Caco-2 (cell line): ENCODE measurements around the gene ITLN2. TPM values are rescaled to one million over a fixed set of nuclear protein-coding genes. Genes with fewer than 3 reads are reported as not detected.
"Not testable (repeated sequence)": the region's sequence is repeated elsewhere in the genome, so short reads cannot be mapped to it uniquely, and the experiment has no call there.

ENCODE experiments used
- BruUV-seq: library from RNA; stranded (reverse); fragments of 400-500 nt; replicated peaks from 2 replicates; lab custom pipeline; 2021; lab: Mats Ljungman, UMichigan
- CTCF ChIA-PET: fragments of 300-600 bp; sonication (Branson Sonifier 250); formaldehyde crosslinking; loops from one replicate; lab custom pipeline; 2022; ENCODE audit warnings: antibody characterized with exemption; lab: Charles Lee
- POLR2A ChIA-PET: fragments of 300-600 bp; sonication (Branson Sonifier 250); formaldehyde crosslinking; loops from one replicate; lab custom pipeline; 2022; ENCODE audit warnings: antibody characterized with exemption; lab: Charles Lee
- DNase-seq, 2 experiments: peaks; one replicate each; pipeline versions ENCODE4 v3.0.0 to v3.0.0-alpha.2; 2020 to 2022
- H3K27me3 ChIP-seq: replicated peaks from 2 replicates; pipeline ENCODE4 v1.6.0; 2011; ENCODE audit warnings: low read length; ENCODE audit not compliant: control insufficient read depth, insufficient read depth
- H3K36me3 ChIP-seq: 2 replicates; pipeline ENCODE4 v1.5.1; 2011; ENCODE audit warnings: low read length; ENCODE audit not compliant: control insufficient read depth, insufficient read depth
- H3K4me1 ChIP-seq: fragments of 250-450 bp; sonication (Bioruptor Pico); 2 replicates; pipeline ENCODE4 v1.5.1; 2020; ENCODE audit warnings: mild to moderate bottlenecking
- H3K4me3 ChIP-seq: 2 replicates; pipeline ENCODE4 v1.5.1; 2011; ENCODE audit warnings: low read depth, mild to moderate bottlenecking, control low read depth, low read length
- H3K9me3 ChIP-seq: fragments of 250-450 bp; sonication (Bioruptor Pico); 2 replicates; pipeline ENCODE4 v1.5.1; 2020; ENCODE audit warnings: mild to moderate bottlenecking, moderate library complexity
- H3K27ac Mint-ChIP-seq: one replicate; pipeline ENCODE4 v1.8.0; 2022; ENCODE audit warnings: mixed read lengths; ENCODE audit not compliant: unreplicated experiment
- H3K27me3 Mint-ChIP-seq: one replicate; pipeline ENCODE4 v1.8.0; 2022; ENCODE audit warnings: mixed read lengths; ENCODE audit not compliant: insufficient read depth, unreplicated experiment
- H3K36me3 Mint-ChIP-seq: one replicate; pipeline ENCODE4 v1.8.0; 2022; ENCODE audit warnings: mild to moderate bottlenecking, mixed read lengths; ENCODE audit not compliant: insufficient read depth, unreplicated experiment
- H3K4me1 Mint-ChIP-seq: one replicate; pipeline ENCODE4 v1.8.0; 2022; ENCODE audit warnings: low read depth, mixed read lengths; ENCODE audit not compliant: unreplicated experiment
- H3K4me3 Mint-ChIP-seq: one replicate; pipeline ENCODE4 v1.8.0; 2022; ENCODE audit warnings: mild to moderate bottlenecking, moderate library complexity, mixed read lengths; ENCODE audit not compliant: unreplicated experiment
- H3K9me3 Mint-ChIP-seq: one replicate; pipeline ENCODE4 v1.8.0; 2022; ENCODE audit warnings: mixed read lengths; ENCODE audit not compliant: unreplicated experiment
- intact Hi-C: fragments of 100-400 bp; cut with micrococcal nuclease; formaldehyde crosslinking; loops from one replicate; pipeline ENCODE4 v1.10.0; 2022; ENCODE audit not compliant: unreplicated experiment
- total RNA-seq: library from RNA; stranded (reverse); gene quantifications from 2 replicates; pipeline ENCODE4 v1.2.3, GENCODE V29; 2022
- TF ChIP-seq, protein P1 (sequence below), 2 experiments: fragments of 200-600 bp in 1 of 2; IDR thresholded peaks; 1 replicate in 1 of 2; 2 replicates in 1 of 2; pipeline versions ENCODE4 v1.5.1 to v1.8.0; 2011 to 2022; ENCODE audit warnings: antibody characterized with exemption in 1 of 2, control low read depth in 1 of 2, inconsistent platforms in 1 of 2, low read depth in 1 of 2, low read length in 1 of 2, mild to moderate bottlenecking in 1 of 2, moderate library complexity in 1 of 2; ENCODE audit not compliant: insufficient read depth in 1 of 2, severe bottlenecking in 1 of 2, unreplicated experiment in 1 of 2

Gene ITLN2
- total RNA-seq, 1 experiment from 2014 or later = 0.93 TPM

DNA sequence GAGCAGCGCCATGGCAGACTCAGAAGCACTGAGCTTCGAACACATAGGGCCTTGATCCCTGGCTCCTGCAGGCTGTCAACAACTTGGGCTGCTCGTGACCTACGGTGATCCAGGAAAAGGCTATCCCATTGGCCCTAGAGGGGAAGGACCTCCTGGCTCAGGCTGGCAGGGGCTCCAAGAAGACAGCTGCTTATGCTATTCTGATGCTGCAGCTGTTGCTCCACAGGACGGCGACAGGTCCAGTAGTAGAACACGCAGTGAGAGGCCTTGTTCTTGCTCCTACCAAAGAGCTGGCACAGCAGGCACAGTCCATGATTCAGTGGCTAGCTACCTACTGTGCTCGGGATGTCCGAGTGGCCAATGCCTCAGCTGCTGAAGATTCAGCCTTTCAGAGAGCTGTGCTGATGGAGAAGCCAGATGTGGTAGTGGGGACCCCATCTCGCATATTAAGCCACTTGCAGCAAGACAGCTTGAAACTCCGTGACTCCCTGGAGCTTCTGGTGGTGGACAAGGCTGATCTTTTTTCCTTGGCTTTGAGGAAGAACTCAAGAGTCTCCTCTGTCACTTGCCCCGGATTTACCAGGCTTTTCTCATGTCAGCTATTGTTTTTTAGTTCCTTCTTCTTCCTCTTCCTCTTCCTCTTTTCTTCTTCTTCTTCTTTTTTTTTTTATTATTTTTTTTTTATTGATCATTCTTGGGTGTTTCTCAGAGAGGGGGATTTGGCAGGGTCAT, 18.9 kb downstream of the ITLN2 start:
- TF ChIP-seq, protein P1, sequence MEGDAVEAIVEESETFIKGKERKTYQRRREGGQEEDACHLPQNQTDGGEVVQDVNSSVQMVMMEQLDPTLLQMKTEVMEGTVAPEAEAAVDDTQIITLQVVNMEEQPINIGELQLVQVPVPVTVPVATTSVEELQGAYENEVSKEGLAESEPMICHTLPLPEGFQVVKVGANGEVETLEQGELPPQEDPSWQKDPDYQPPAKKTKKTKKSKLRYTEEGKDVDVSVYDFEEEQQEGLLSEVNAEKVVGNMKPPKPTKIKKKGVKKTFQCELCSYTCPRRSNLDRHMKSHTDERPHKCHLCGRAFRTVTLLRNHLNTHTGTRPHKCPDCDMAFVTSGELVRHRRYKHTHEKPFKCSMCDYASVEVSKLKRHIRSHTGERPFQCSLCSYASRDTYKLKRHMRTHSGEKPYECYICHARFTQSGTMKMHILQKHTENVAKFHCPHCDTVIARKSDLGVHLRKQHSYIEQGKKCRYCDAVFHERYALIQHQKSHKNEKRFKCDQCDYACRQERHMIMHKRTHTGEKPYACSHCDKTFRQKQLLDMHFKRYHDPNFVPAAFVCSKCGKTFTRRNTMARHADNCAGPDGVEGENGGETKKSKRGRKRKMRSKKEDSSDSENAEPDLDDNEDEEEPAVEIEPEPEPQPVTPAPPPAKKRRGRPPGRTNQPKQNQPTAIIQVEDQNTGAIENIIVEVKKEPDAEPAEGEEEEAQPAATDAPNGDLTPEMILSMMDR (IDR thresholded peaks at IDR 0.05; ENCODE audit: insufficient read depth in 1 of 2, low read depth in 1 of 2, low read length in 1 of 2, severe bottlenecking in 1 of 2, unreplicated experiment in 1 of 2) = no peak
- no peak overlapping the region for H3K27ac Mint-ChIP-seq
- POLR2A ChIA-PET = no interaction called here
- CTCF ChIA-PET = no interaction called here
- no TSS peak for BruUV-seq
- Histone ChIP-seq H3K36me3 (no peaks in the 10 kb centered on the region), H3K4me1 (no peaks in the 10 kb centered on the region), H3K4me3 (no peak overlapping the region), H3K9me3 (no peaks in the 10 kb centered on the region), H3K27me3 (no peaks in the 10 kb centered on the region)
- H3K36me3 Mint-ChIP-seq = no peaks in the 10 kb centered on the region
- H3K27me3 Mint-ChIP-seq = no peaks in the 10 kb centered on the region
- H3K4me3 Mint-ChIP-seq = no peak overlapping the region
- intact Hi-C loops = no loop called here
- DNase-seq = no peak
- peaks cover 10% of the 10 kb centered on the region for H3K9me3 Mint-ChIP-seq
- H3K4me1 Mint-ChIP-seq = no peaks in the 10 kb centered on the region

DNA sequence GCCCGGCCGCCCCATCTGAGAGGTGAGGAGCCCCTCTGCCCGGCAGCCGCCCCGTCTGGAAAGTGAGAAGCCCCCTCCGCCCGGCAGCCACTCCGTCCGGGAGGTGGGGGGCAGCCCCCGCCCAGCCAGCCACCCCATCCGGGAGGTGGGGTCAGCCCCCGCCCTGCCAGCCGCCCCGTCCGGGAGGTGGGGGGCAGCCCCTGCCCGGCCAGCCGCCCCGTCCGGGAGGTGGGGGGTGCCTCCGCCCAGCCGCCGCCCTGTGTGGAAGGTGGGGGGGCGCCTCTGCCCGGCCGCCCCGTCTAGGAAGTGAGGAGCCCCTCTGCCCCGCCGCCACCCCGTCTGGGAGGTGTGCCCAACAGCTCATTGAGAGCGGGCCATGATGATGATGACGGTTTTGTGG, 21.3 kb downstream of the ITLN2 start:
- CTCF ChIA-PET, H3K4me3 Mint-ChIP-seq, H3K9me3 Mint-ChIP-seq, H3K27me3 ChIP-seq, H3K27ac Mint-ChIP-seq, H3K9me3 ChIP-seq, H3K36me3 ChIP-seq, DNase-seq, H3K27me3 Mint-ChIP-seq, H3K4me1 ChIP-seq, H3K36me3 Mint-ChIP-seq, H3K4me3 ChIP-seq, POLR2A ChIA-PET, BruUV-seq, intact Hi-C loops, H3K4me1 Mint-ChIP-seq: not testable (repeated sequence)

DNA sequence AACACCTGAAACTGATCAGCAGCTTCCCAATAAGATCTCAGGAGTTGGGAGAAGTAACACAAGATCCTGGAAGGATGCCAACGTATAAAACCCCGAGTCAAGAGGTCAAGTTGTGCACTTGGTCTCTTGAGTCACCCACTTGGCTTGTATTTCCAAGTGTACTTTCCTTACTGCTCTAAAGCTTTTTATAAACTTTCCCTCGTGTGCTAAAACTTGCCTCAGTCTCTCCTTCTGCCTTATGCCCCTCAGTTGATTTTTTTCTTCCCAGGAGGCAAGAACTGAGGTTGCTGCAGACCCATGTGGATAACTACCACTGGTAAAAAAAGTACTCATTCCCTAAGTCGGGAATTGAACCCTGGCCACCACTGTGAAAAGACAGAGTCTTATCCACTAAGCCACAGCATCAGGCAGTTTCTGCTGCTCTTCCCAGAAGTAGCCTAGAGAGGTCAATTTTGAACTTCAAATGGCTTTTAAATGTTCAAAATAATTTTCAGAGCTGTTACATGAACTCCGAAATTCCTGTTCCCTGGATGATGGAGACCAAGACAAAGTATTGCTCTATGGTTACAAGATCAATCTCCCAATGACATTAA, 28.9 kb downstream of the ITLN2 start:
- DNase-seq = no peak
- H3K4me3 Mint-ChIP-seq = no peak overlapping the region
- H3K27ac Mint-ChIP-seq = no peak overlapping the region
- Histone ChIP-seq H3K36me3 (no peaks in the 10 kb centered on the region), H3K4me3 (no peak overlapping the region), H3K9me3 (peaks cover 22% of the 10 kb centered on the region), H3K27me3 (no peaks in the 10 kb centered on the region), H3K4me1 (no peaks in the 10 kb centered on the region)
- TF ChIP-seq, protein P1 (IDR thresholded peaks at IDR 0.05; ENCODE audit: insufficient read depth in 1 of 2, low read depth in 1 of 2, low read length in 1 of 2, severe bottlenecking in 1 of 2, unreplicated experiment in 1 of 2) = no peak
- H3K9me3 Mint-ChIP-seq = peaks cover 31% of the 10 kb centered on the region
- no peaks in the 10 kb centered on the region for H3K4me1 Mint-ChIP-seq
- peaks cover 14% of the 10 kb centered on the region for H3K36me3 Mint-ChIP-seq
- intact Hi-C loops = no loop called here
- no peaks in the 10 kb centered on the region for H3K27me3 Mint-ChIP-seq
- POLR2A ChIA-PET = no interaction called here
- CTCF ChIA-PET = no interaction called here
- no TSS peak for BruUV-seq
